B cell (primary cell): ENCODE measurements around the gene CCDC182.
A peak's percentile ranks its signal among the peaks of the same experiment; 100 is the strongest.

Source experiments
- EZH2 ChIP-seq: IDR thresholded peaks from 2 replicates; pipeline ENCODE4 v1.6.1; 2012; ENCODE audit warnings: borderline replicate concordance, low read depth, mild to moderate bottlenecking, moderate library complexity, low read length; ENCODE audit not compliant: insufficient read depth, poor library complexity, severe bottlenecking
- TF ChIP-seq, protein P1 (sequence below): fragments of 200-600 bp; IDR thresholded peaks from one replicate; pipeline ENCODE4 v1.8.0; 2022; ENCODE audit warnings: antibody characterized with exemption, mild to moderate bottlenecking

DNA sequence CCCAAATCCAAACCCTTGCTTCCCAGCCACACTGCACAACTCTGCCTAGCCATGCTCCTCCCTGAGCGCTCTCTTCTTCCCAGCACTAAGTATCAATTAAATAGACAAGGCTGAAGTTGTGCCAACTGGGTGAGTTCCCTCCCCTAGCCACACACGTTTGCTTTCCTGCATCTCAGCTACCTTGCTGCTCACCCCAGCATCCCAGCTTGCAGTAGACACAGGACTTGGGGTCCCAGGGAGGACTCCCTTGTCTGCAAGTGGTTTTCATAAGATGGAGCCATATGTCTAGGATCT is 4.9 kb downstream of the CCDC182 start:
- TF ChIP-seq, protein P1, sequence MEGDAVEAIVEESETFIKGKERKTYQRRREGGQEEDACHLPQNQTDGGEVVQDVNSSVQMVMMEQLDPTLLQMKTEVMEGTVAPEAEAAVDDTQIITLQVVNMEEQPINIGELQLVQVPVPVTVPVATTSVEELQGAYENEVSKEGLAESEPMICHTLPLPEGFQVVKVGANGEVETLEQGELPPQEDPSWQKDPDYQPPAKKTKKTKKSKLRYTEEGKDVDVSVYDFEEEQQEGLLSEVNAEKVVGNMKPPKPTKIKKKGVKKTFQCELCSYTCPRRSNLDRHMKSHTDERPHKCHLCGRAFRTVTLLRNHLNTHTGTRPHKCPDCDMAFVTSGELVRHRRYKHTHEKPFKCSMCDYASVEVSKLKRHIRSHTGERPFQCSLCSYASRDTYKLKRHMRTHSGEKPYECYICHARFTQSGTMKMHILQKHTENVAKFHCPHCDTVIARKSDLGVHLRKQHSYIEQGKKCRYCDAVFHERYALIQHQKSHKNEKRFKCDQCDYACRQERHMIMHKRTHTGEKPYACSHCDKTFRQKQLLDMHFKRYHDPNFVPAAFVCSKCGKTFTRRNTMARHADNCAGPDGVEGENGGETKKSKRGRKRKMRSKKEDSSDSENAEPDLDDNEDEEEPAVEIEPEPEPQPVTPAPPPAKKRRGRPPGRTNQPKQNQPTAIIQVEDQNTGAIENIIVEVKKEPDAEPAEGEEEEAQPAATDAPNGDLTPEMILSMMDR, result peak; percentile 3
- TF ChIP-seq EZH2, result no peak
